MG63 (cell line): ENCODE measurements around the gene NEURL1. TPM values are rescaled to one million over a fixed set of nuclear protein-coding genes. Genes with fewer than 3 reads are reported as not detected.
A peak's percentile ranks its signal among the peaks of the same experiment; 100 is the strongest.

Experiments used
- DNase-seq: peaks from one replicate; pipeline ENCODE4 v3.0.0-alpha.2; 2020
- H3K27me3 ChIP-seq: fragments of 250-450 bp; sonication (Bioruptor Pico); 2 replicates; pipeline ENCODE4 v1.5.1; 2020; ENCODE audit warnings: mild to moderate bottlenecking, moderate library complexity
- H3K36me3 ChIP-seq: fragments of 250-450 bp; sonication (Bioruptor Pico); 2 replicates; pipeline ENCODE4 v1.5.1; 2020; ENCODE audit warnings: mild to moderate bottlenecking, moderate library complexity
- H3K4me3 ChIP-seq: fragments of 250-450 bp; sonication (Bioruptor Pico); 2 replicates; pipeline ENCODE4 v1.5.1; 2020; ENCODE audit warnings: mild to moderate bottlenecking, moderate library complexity
- H3K9me3 ChIP-seq: fragments of 250-450 bp; sonication (Bioruptor Pico); 2 replicates; pipeline ENCODE4 v1.5.1; 2020; ENCODE audit warnings: mild to moderate bottlenecking, moderate library complexity
- total RNA-seq: library from RNA; depleted of rRNA; stranded (reverse); fragments of >200 nt; shearing (Covaris generic); gene quantifications from 2 replicates; pipeline ENCODE4 v1.2.3, GENCODE V29; 2014; ENCODE audit warnings: low replicate concordance

NEURL1 gene
- total RNA-seq, 1 experiment from 2014 or later: not detected

DNA sequence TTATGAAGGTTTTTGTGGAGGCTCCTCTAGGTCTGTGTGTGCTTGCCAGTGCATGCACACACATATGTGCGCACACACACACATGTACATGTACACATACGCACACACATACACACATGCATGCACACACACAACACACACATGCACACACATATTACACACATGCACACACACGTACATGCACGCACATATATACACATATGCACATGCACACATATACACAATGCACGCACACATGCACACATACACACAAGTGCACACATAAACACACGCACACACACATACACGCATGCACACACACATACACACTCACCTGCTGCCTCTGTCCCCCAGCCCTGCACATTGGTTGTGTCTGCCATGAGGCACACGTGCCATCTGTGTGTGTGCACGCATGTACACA lies 66.3 kb downstream of the NEURL1 start:
- H3K36me3 ChIP-seq: no peaks in the 10 kb centered on the region
- no peaks in the 10 kb centered on the region for H3K9me3 ChIP-seq
- no peak overlapping the region for H3K4me3 ChIP-seq
- DNase-seq: no peak
- H3K27me3 ChIP-seq: no peaks in the 10 kb centered on the region

DNA sequence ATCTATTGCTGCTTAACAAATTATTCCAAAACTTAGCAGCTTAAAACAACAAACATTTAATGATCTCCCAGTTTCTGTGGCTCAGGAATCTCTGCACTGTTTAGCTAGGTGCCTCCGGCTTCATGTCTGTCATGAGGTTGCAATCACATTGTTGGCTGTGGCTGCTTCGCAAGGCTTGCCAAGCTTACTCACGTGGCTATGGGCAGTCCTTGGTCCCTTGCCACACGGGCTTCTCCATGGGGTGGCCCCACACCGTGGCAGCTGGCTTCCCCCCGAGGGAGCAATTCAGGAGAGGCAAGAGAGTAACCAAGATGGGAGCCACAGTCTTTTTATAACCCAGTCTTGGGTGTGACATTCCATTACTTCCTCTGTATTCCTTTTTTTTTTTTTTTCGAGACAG lies 67.4 kb downstream of the NEURL1 start:
- Histone ChIP-seq H3K27me3 (no peaks in the 10 kb centered on the region), H3K9me3 (no peaks in the 10 kb centered on the region), H3K4me3 (no peak overlapping the region), H3K36me3 (no peaks in the 10 kb centered on the region)
- DNase-seq: no peak

DNA sequence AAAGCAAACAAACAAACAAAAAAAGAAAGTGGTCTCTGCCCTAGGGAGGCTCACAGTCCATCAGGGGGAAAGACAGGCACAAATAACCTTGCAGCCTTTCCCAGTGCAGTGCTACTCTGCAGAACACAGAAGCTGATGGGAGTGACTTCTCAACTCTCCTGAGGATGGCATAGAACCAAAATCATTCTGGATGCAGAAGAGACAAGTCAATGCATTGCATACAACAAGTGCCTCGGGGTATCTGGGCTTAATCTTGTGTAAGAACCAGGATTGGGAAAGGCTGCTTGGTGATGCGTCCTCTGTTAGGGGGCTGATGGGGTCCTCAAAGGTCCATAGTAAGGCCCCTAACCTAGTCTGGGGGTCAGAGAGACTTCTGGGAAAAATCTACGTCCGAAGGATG lies 68.9 kb downstream of the NEURL1 start:
- Histone ChIP-seq H3K4me3 (no peak overlapping the region), H3K27me3 (no peaks in the 10 kb centered on the region), H3K9me3 (no peaks in the 10 kb centered on the region), H3K36me3 (no peaks in the 10 kb centered on the region)
- DNase-seq: no peak

GRCh38 chr10:103563231-103564115 lies 70.0 kb downstream of the NEURL1 start:
- no peak for DNase-seq
- no peaks in the 10 kb centered on the region for H3K36me3 ChIP-seq
- H3K9me3 ChIP-seq: no peaks in the 10 kb centered on the region
- H3K4me3 ChIP-seq: no peak overlapping the region
- H3K27me3 ChIP-seq: no peaks in the 10 kb centered on the region

- no peak for DNase-seq
- Histone ChIP-seq H3K9me3 (no peaks in the 10 kb centered on the region), H3K27me3 (no peaks in the 10 kb centered on the region), H3K36me3 (no peaks in the 10 kb centered on the region), H3K4me3 (no peak overlapping the region)
These were observed 70.6 kb downstream of the NEURL1 start for GRCh38 chr10:103564116-103564501.

GRCh38 chr10:103564776-103565520 lies 71.4 kb downstream of the NEURL1 start:
- no peak overlapping the region for H3K4me3 ChIP-seq
- no peaks in the 10 kb centered on the region for H3K36me3 ChIP-seq
- H3K9me3 ChIP-seq: no peaks in the 10 kb centered on the region
- H3K27me3 ChIP-seq: no peaks in the 10 kb centered on the region
- DNase-seq: no peak

DNA sequence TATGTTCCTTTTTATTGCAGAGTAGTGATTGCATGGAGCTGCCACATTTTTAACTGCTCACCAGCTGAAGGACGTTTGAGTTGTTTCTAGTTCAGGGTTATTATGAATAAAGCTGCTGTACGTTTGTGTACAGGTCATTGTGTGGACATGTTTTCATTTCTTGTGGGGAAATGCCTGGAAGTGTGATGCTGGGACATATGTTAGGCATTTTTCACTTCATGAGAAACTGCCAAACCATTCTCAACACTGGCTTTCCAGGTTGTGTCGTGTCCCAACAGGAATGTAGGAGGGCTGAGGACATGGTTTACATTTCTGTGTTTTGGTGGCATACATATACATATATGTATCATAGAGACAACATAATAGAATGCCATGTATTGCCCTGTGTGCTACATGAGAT lies 73.0 kb downstream of the NEURL1 start:
- no peaks in the 10 kb centered on the region for H3K36me3 ChIP-seq
- H3K4me3 ChIP-seq: no peak overlapping the region
- no peaks in the 10 kb centered on the region for H3K27me3 ChIP-seq
- H3K9me3 ChIP-seq: no peaks in the 10 kb centered on the region
- no peak for DNase-seq

DNA sequence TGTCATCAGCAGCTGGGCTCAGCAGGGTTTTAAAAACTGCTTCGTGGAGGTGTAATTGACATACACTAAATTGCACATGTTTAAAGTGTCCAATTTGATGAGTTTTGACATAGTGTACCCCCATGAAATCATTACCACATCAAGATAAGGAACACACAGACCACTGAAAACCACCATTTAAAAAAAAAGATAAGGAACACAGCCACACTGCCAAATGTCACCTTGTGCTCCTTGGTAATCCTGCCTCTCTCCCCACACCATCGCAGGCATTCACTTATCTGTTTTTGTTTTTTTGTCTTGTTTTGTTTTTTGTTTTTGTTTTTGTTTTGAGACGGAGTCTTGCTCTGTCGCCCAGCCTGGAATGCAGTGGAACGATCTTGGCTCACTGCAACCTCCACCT lies 75.0 kb downstream of the NEURL1 start:
- Histone ChIP-seq H3K36me3 (no peaks in the 10 kb centered on the region), H3K4me3 (no peak overlapping the region), H3K9me3 (no peaks in the 10 kb centered on the region), H3K27me3 (no peaks in the 10 kb centered on the region)
- DNase-seq: no peak

DNA sequence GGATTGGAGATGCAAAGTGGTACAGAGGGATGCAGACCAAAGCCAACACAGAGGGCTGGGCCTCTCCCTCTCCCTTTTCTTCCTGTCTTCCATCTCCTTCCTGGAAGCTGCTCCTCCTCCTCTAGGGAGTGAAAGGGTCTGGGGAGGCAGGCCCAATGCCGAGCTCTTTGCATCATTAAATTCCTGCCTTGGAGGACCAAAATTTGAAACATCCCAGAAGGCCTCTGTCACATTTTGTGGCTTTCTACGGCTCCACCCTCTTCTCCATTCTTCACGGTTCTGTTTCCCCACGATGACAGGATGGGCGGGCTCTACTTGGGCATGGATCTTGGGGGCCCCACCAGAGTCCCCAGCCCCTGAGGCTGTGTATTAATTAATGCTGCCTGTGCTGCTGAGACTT lies 76.4 kb downstream of the NEURL1 start:
- no peaks in the 10 kb centered on the region for H3K27me3 ChIP-seq
- no peaks in the 10 kb centered on the region for H3K9me3 ChIP-seq
- DNase-seq: no peak
- no peaks in the 10 kb centered on the region for H3K36me3 ChIP-seq
- no peak overlapping the region for H3K4me3 ChIP-seq

- no peak for DNase-seq
- no peak overlapping the region for H3K4me3 ChIP-seq
- no peaks in the 10 kb centered on the region for H3K27me3 ChIP-seq
- H3K9me3 ChIP-seq: no peaks in the 10 kb centered on the region
- no peaks in the 10 kb centered on the region for H3K36me3 ChIP-seq
These were observed 77.5 kb downstream of the NEURL1 start for GRCh38 chr10:103570844-103571655.

GRCh38 chr10:103571656-103571975 lies 78.1 kb downstream of the NEURL1 start:
- Histone ChIP-seq H3K27me3 (no peaks in the 10 kb centered on the region), H3K9me3 (no peaks in the 10 kb centered on the region), H3K36me3 (no peaks in the 10 kb centered on the region), H3K4me3 (no peak overlapping the region)
- no peak for DNase-seq

GRCh38 chr10:103572347-103573204 lies 79.1 kb downstream of the NEURL1 start:
- no peaks in the 10 kb centered on the region for H3K27me3 ChIP-seq
- DNase-seq: no peak

DNA sequence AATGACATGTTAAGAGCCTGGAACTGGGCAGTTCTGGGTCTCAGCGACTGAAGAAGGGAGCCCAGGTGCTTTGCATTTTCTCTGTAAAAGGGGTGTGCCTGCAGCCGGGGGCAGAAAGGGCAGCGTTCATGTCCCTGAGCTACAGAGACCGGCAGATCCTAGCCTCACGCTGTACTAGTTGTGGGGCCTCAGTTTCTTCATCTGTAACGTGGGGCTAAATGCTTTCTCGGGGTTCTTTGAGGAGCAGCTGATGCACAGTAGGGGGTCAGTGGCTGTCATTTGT lies 79.6 kb downstream of the NEURL1 start:
- no peak overlapping the region for H3K4me3 ChIP-seq
- no peaks in the 10 kb centered on the region for H3K36me3 ChIP-seq
- H3K9me3 ChIP-seq: no peaks in the 10 kb centered on the region
- no peaks in the 10 kb centered on the region for H3K27me3 ChIP-seq
- no peak for DNase-seq

More at GRCh38 chr10:103572347-103573204, 79.1 kb downstream of the NEURL1 start:
- Histone ChIP-seq H3K36me3 (no peaks in the 10 kb centered on the region), H3K9me3 (no peaks in the 10 kb centered on the region), H3K4me3 (no peak overlapping the region)

DNA sequence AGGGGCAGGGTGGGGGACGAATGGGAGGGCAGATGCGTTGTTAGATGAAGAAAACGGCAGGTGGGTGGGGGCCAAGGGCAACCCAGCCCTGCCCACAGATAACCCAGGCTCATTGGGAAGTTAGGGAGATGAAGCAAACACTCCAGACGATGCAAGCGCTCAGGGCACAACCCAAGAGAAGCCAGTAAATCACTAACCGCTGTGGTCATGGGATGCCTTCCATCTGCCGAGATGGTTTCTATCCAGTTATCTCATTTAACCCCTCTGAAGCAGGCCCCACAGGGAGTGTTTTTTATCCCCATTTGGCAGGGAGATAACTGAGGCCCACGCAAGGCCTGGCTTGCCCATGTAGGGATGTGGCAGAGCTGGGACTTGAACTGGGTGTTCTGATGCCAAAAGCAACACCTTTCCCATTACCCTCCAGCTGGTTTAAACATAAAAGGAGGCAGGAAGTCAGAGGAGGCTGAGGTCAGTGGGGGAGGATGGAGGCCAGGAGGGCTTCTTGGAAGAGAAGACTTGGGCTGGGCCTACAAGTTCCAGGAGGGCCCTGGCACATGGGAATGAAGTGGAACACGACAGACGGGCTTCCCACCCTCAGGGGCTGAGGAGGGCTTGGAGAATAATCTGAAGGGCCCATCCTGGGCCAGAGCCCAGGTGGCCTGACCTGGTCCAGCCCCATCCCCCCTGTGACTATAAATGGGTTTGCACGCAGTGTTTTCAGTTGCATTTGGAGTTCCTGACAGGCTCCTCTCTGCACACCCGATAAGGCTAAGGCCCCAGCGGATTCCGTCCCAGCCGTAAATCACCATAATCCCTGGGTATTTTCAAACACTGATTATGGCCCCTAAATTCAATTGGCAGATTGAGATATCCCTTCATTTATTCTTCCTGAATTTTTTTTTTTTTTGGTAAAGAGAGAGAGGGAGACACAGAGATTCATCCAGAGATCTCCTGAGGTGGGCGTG lies 80.9 kb downstream of the NEURL1 start:
- Histone ChIP-seq H3K9me3 (no peaks in the 10 kb centered on the region), H3K36me3 (no peaks in the 10 kb centered on the region), H3K27me3 (no peaks in the 10 kb centered on the region), H3K4me3 (no peak overlapping the region)
- DNase-seq: no peak

GRCh38 chr10:103575416-103576075 lies 82.0 kb downstream of the NEURL1 start:
- Histone ChIP-seq H3K9me3 (no peaks in the 10 kb centered on the region), H3K4me3 (no peak overlapping the region), H3K27me3 (no peaks in the 10 kb centered on the region), H3K36me3 (no peaks in the 10 kb centered on the region)
- DNase-seq: peak; percentile 28
